GM13976 (cell line): ENCODE results near the gene PHGDH.

Experiments used
- DNase-seq: peaks from one replicate; pipeline ENCODE4 v3.0.0; 2012; ENCODE audit warnings: low spot score
- in situ Hi-C: fragments of 300-500 bp; cut with MboI; formaldehyde crosslinking; loops from one replicate; pipeline ENCODE4 v1.12.0; 2022; ENCODE audit warnings: low sequenced_read_pairs, mixed read lengths, inconsistent platforms; ENCODE audit not compliant: unreplicated experiment
- TF ChIP-seq, protein P1 (sequence below): IDR thresholded peaks from 2 replicates; pipeline ENCODE4 v1.5.1; 2012; ENCODE audit warnings: borderline replicate concordance, mild to moderate bottlenecking; ENCODE audit not compliant: insufficient read depth; ENCODE audit errors: extremely low read depth, missing control alignments, control extremely low read depth

PHGDH gene

DNA sequence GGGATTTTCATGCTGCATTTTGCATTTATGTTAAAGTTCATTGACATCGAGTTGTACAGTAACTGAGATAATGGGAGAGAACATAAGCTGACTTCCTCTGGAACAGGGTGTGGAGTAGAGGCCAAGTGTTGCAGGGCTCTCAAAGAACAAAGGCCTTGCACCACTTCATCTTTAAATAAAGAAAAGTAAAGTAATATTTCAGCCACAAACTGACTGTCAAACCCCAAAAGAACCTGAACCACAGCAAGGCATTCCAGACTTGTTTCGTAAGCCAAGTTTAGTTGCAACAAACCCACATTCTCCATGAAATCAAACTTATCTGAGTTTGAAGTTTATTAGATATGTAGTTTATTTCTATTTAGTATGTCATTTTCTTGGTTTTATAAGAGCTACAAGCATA, 76.0 kb downstream of the PHGDH start:
- no peak for DNase-seq
- TF ChIP-seq, protein P1, sequence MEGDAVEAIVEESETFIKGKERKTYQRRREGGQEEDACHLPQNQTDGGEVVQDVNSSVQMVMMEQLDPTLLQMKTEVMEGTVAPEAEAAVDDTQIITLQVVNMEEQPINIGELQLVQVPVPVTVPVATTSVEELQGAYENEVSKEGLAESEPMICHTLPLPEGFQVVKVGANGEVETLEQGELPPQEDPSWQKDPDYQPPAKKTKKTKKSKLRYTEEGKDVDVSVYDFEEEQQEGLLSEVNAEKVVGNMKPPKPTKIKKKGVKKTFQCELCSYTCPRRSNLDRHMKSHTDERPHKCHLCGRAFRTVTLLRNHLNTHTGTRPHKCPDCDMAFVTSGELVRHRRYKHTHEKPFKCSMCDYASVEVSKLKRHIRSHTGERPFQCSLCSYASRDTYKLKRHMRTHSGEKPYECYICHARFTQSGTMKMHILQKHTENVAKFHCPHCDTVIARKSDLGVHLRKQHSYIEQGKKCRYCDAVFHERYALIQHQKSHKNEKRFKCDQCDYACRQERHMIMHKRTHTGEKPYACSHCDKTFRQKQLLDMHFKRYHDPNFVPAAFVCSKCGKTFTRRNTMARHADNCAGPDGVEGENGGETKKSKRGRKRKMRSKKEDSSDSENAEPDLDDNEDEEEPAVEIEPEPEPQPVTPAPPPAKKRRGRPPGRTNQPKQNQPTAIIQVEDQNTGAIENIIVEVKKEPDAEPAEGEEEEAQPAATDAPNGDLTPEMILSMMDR = no peak
- in situ Hi-C loops = loop anchor here (25.0 kb wide), 1 partner anchor 100 kb away; the partner anchor contains the start of gene ADAM30

DNA sequence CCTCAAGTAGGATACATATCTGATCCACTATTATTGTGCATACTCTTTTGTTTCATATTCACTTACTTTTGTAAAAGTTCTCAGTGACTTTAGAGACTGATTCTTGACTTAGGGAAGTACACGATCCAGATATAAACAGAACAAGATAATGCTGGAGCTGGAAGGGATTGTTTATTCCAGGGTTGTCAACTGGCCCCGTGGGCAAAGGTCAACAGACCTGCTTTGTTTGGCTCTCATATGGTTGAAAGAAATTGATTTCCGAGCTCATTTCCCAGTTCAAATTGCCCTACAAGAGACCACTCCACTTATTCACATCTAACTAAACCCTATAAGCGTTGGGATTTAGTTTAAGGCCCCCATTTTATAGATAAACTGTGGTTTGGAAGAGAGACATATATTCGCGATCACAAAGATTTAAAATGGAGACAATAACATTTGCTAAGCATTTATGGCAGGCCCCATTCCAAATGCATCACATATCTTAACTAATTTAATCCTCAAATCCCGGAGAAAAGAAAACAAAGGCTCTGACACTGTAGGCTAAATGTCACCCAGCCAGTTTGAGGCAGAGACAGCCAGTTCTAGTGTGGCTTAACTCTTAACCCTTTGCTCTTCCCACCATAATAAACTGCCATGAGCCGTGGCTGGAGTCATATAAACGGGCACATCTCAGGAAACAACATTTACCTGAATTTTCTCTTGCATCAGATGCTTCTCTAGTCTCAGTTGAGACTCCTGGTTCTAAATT, 78.9 kb downstream of the PHGDH start:
- in situ Hi-C loops = loop anchor here (25.0 kb wide), 1 partner anchor 97 kb away; the partner anchor contains the start of gene ADAM30
- TF ChIP-seq, protein P1 = no peak
- DNase-seq = no peak

DNA sequence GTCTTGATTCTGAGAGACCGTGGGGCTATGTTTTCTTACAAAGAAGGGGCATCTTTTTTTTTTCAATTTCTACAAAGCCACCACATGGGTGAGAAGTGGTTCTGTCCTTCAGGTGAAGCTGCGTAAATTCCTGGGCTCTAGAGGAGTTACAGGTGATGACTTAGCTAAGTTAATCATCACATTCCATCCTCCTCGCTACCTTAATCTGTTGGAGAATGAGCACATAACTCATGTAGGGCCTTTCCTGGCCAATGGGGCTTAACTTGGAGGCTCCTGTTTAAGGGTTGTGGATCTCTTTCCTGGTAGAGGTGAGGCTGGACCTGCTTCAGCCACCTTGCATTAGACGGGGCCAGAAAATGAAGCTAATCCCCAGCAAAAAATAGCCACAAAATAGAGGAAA, 79.6 kb downstream of the PHGDH start:
- in situ Hi-C loops = loop anchor here (25.0 kb wide), 1 partner anchor 96 kb away; the partner anchor contains the start of gene ADAM30
- TF ChIP-seq, protein P1 = no peak
- no peak for DNase-seq
